Fibroblast of the aortic adventitia (primary cell): ENCODE measurements around the gene TIPRL. TPM values are rescaled to one million over a fixed set of nuclear protein-coding genes. Genes with fewer than 3 reads are reported as not detected.
"Not testable (repeated sequence)": the region's sequence is repeated elsewhere in the genome, so short reads cannot be mapped to it uniquely, and the experiment has no call there.

Experiments
- DNase-seq: peaks from one replicate; pipeline ENCODE4 v3.0.0-alpha.2; 2010; ENCODE audit warnings: low read depth
- H3K4me3 ChIP-seq: 2 replicates; pipeline ENCODE4 v1.5.1; 2011; ENCODE audit warnings: low read depth, mild to moderate bottlenecking, control low read depth, low read length, moderate library complexity
- CTCF ChIP-seq: IDR thresholded peaks from 2 replicates; pipeline ENCODE4 v1.5.1; 2011; ENCODE audit warnings: mild to moderate bottlenecking, low read length, control low read depth, inconsistent platforms; ENCODE audit not compliant: insufficient read depth
- total RNA-seq: library from RNA; depleted of rRNA; stranded (reverse); fragments of >200 nt; gene quantifications from 2 replicates; pipeline ENCODE4 v1.2.3, GENCODE V29; 2012; ENCODE audit warnings: low replicate concordance

Gene TIPRL
- total RNA-seq, 1 donor = 41.7 TPM

DNA sequence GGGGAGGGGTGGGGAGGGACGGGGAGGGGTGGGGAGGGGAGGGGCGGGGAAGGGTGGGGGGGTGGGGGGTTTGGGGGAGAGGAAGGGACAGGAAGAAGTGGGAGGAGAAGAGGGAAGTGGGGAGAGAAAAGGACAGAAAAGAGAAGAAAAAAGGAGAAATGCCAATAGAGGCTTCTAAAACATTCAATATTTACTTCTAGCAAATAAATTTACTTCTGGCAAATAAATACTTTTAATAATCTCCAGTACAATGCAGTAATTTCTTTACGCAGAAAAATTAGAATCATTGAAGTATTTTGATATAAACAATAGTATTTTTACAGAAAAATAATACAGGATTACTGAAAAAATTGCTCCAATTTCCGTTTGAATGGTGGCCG is 32.6 kb upstream of the TIPRL start:
- TF ChIP-seq CTCF = no peak
- no peak for DNase-seq
- H3K4me3 ChIP-seq = no peak overlapping the region

GRCh38 chr1:168146626-168147025 is 32.1 kb upstream of the TIPRL start:
- no peak for DNase-seq
- no peak for TF ChIP-seq CTCF
- H3K4me3 ChIP-seq = no peak overlapping the region

DNA sequence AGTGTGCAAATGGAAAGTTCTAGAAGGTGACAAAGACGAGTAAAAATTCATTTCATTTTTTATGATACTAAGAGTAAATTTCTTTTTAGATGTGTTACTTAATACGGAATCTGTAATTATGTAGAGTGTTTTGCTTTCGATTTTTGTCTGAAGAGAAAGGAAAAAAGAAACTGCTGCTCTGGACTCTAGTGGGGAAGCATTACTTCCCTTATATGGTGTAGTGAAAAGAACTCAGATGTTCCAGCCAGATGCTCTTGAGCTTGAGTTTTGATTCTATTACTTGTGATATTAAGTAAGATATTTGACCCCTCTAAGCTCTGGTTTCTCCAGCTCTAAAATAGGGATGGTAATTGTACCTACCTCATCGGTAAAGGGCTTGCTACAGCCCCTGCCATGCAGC is 29.8 kb upstream of the TIPRL start:
- peak; percentile 16 for DNase-seq
- TF ChIP-seq CTCF = no peak
- H3K4me3 ChIP-seq = no peak overlapping the region

GRCh38 chr1:168150283-168150682 is 28.5 kb upstream of the TIPRL start:
- no peak for TF ChIP-seq CTCF
- H3K4me3 ChIP-seq = no peak overlapping the region
- no peak for DNase-seq

- no peak for TF ChIP-seq CTCF
- no peak overlapping the region for H3K4me3 ChIP-seq
- DNase-seq = no peak
Observed at GRCh38 chr1:168151935-168152334, 26.8 kb upstream of the TIPRL start.

- not testable (repeated sequence) for DNase-seq
Observed at GRCh38 chr1:168154707-168155106, 24.1 kb upstream of the TIPRL start.

GRCh38 chr1:168155910-168156309 is 22.9 kb upstream of the TIPRL start:
- TF ChIP-seq CTCF = no peak
- no peak for DNase-seq
- H3K4me3 ChIP-seq = no peak overlapping the region

More at GRCh38 chr1:168154707-168155106, 24.1 kb upstream of the TIPRL start:
- H3K4me3 ChIP-seq = not testable (repeated sequence)
